ENCODE measurements around the gene TBC1D8. TPM values are rescaled to one million over a fixed set of nuclear protein-coding genes. Genes with fewer than 3 reads are reported as not detected.

TBC1D8 gene
- total and polyA plus RNA-seq, 2 of the 13 experiments (the other 11 are each of a cell fraction or from before 2014, with no cell fraction given) = 45.1 to 95.4 TPM

GRCh38 chr2:101120124-101120996 is 30.8 kb downstream of the TBC1D8 start (continued):
- TF ChIP-seq ZHX2 (IDR thresholded peaks at IDR 0.05; ENCODE audit: low read depth) (0 out of 2 replicates have a peak, but pooled peaks have one; percentile 76), ZHX2 (CRISPR knock-in tag; IDR thresholded peaks at IDR 0.05; ENCODE audit: borderline replicate concordance) (no peak), ZFYVE20 (CRISPR knock-in tag; IDR thresholded peaks at IDR 0.05; ENCODE audit: borderline replicate concordance, low read depth) (no peak), ZNF451 (CRISPR knock-in tag; IDR thresholded peaks at IDR 0.05) (no peak), AGO2 (optimal IDR thresholded peaks at IDR 0.05; ENCODE audit: low read depth, low read length) (no peak), ELF1 (CRISPR knock-in tag; IDR thresholded peaks at IDR 0.05) (peak; percentile 44), POLR2G (IDR thresholded peaks at IDR 0.05; ENCODE audit: low read depth, low read length) (no peak), ZNF331 (CRISPR knock-in tag; IDR thresholded peaks at IDR 0.05) (peak; percentile 80; the same call in 1 of the 2 replicates), ZNF639 (CRISPR knock-in tag; conservative IDR thresholded peaks at IDR 0.05) (peak; percentile 56; the same call in 1 of the 2 replicates), ZNF180 (CRISPR knock-in tag; IDR thresholded peaks at IDR 0.05; ENCODE audit: borderline replicate concordance, low read depth) (no peak), FUBP1 (CRISPR knock-in tag; IDR thresholded peaks at IDR 0.05; ENCODE audit: borderline replicate concordance) (no peak), CREBL2 (CRISPR knock-in tag; IDR thresholded peaks at IDR 0.05; ENCODE audit: borderline replicate concordance) (0 out of 2 replicates have a peak, but pooled peaks have one; percentile 0), YY1 (IDR thresholded peaks at IDR 0.05; ENCODE audit: insufficient read depth, insufficient replicate concordance, low read depth, low read length) (peak; percentile 59), FOXA3 (CRISPR knock-in tag; IDR thresholded peaks at IDR 0.05) (peak; percentile 93)
- TF ChIP-seq, protein P1, sequence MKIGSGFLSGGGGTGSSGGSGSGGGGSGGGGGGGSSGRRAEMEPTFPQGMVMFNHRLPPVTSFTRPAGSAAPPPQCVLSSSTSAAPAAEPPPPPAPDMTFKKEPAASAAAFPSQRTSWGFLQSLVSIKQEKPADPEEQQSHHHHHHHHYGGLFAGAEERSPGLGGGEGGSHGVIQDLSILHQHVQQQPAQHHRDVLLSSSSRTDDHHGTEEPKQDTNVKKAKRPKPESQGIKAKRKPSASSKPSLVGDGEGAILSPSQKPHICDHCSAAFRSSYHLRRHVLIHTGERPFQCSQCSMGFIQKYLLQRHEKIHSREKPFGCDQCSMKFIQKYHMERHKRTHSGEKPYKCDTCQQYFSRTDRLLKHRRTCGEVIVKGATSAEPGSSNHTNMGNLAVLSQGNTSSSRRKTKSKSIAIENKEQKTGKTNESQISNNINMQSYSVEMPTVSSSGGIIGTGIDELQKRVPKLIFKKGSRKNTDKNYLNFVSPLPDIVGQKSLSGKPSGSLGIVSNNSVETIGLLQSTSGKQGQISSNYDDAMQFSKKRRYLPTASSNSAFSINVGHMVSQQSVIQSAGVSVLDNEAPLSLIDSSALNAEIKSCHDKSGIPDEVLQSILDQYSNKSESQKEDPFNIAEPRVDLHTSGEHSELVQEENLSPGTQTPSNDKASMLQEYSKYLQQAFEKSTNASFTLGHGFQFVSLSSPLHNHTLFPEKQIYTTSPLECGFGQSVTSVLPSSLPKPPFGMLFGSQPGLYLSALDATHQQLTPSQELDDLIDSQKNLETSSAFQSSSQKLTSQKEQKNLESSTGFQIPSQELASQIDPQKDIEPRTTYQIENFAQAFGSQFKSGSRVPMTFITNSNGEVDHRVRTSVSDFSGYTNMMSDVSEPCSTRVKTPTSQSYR (CRISPR knock-in tag; IDR thresholded peaks at IDR 0.05; ENCODE audit: borderline replicate concordance) = 0 out of 2 replicates have a peak, but pooled peaks have one; percentile 9

All from HepG2 (cell line).